H1 (cell line): ENCODE measurements around the gene KCNIP3. TPM values are rescaled to one million over a fixed set of nuclear protein-coding genes. Genes with fewer than 3 reads are reported as not detected.

Experiments
- CHD7 ChIP-seq: fragments of 300-600 bp; sonication (generic); IDR thresholded peaks from 2 replicates; pipeline ENCODE4 v1.7.1; 2012; ENCODE audit warnings: low read length, moderate library complexity, mild to moderate bottlenecking, inconsistent platforms; ENCODE audit not compliant: insufficient replicate concordance
- polyA plus RNA-seq, 7 experiments: library from polyadenylated mRNA; depleted of rRNA in 3 of 7; stranded (reverse) in 5 of 7; unstranded in 2 of 7; fragments of >200 nt in 5 of 7; fragments of 200-250 nt in 2 of 7; gene quantifications; 1 replicate in 5 of 7; 2 replicates in 1 of 7; 4 replicates in 1 of 7; pipeline versions ENCODE4 v1.2.1 to v1.2.3, GENCODE V29; 2011 to 2013; ENCODE audit warnings: missing spikeins in 2 of 7, mixed read lengths in 2 of 7
- total RNA-seq: library from RNA; stranded (reverse); fragmentation: NEBNext Ultra II Directional; extraction: Animal tissue kit (Norgen Biotek cat#: 25700); gene quantifications from 2 replicates; pipeline ENCODE4 v1.2.1, GENCODE V29; 2021

Gene KCNIP3
- total and polyA plus RNA-seq, 2 of the 8 experiments (the other 6 are each of a cell fraction or from before 2014, with no cell fraction given), result 0.33 to 1.9 TPM

GRCh38 chr2:95374921-95375471 is 77.8 kb downstream of the KCNIP3 start (continued):
- no peak for TF ChIP-seq CHD7
